K562 (cell line): ENCODE results near the gene ERBB4. TPM values are rescaled to one million over a fixed set of nuclear protein-coding genes. Genes with fewer than 3 reads are reported as not detected.

Source experiments
- ATAC-seq: fragments of 200-7000 bp; cut with Tn5 transposase; 3 replicates; pipeline ENCODE4 v1.9.1; 2020; ENCODE audit warnings: moderate library complexity
- BruUV-seq: library from RNA; stranded (reverse); fragments of 400-500 nt; replicated peaks from 2 replicates; lab custom pipeline; 2021; lab: Mats Ljungman, UMichigan
- CTCF ChIA-PET: fragments of 300-600 bp; formaldehyde crosslinking; extraction: SDS; loops from one replicate; lab custom pipeline; 2021; ENCODE audit warnings: low intra/inter-chr PET ratio; lab: Yijun Ruan, JAX
- POLR2A ChIA-PET: fragments of 300-600, 350-650 bp; sonication (Branson Sonifier 250); formaldehyde crosslinking; extraction: SDS; loops from one replicate; lab custom pipeline; 2021; ENCODE audit warnings: antibody characterized with exemption, inconsistent platforms; lab: Yijun Ruan, JAX
- DNase-seq, 4 experiments: peaks; one replicate each; pipeline versions ENCODE4 v3.0.0 to v3.0.0-alpha.2; 2011 to 2018; ENCODE audit warnings: low spot score in 3 of 4, mixed read lengths in 3 of 4; ENCODE audit errors: extremely low read depth in 1 of 4
- FAIRE-seq: peaks from 2 replicates; lab custom pipeline; 2011; peaks lifted over from hg19 to GRCh38; lab: Jason Lieb, UNC
- H2AFZ ChIP-seq: 2 replicates; pipeline ENCODE4 v1.6.0; 2011; ENCODE audit warnings: low read depth, low read length, control low read depth, inconsistent platforms
- H3K27ac ChIP-seq: fragments of 200-600 bp; 3 replicates; pipeline ENCODE4 v1.8.0; 2011; ENCODE audit warnings: low read depth, mild to moderate bottlenecking, control low read depth, inconsistent platforms, low read length, moderate library complexity, mixed read lengths; ENCODE audit errors: extremely low read depth
- H3K27me3 ChIP-seq, 2 experiments: fragments of 300-600 bp in 1 of 2; 2 replicates in 1 of 2; 3 replicates in 1 of 2; pipeline versions ENCODE4 v1.6.0 to v1.8.0; 2011; ENCODE audit warnings: inconsistent platforms in 2 of 2, low read length in 2 of 2, mild to moderate bottlenecking in 1 of 2, mixed read lengths in 1 of 2, moderate library complexity in 1 of 2; ENCODE audit not compliant: control insufficient read depth in 2 of 2, insufficient read depth in 2 of 2
- H3K36me3 ChIP-seq: fragments of 300-600 bp; 3 replicates; pipeline ENCODE4 v1.8.0; 2011; ENCODE audit warnings: mild to moderate bottlenecking, low read length, inconsistent platforms; ENCODE audit not compliant: control insufficient read depth, insufficient read depth
- H3K4me1 ChIP-seq, 2 experiments: fragments of 200-600 bp in 1 of 2; replicated peaks in 1 of 2; 2 replicates in 1 of 2; 3 replicates in 1 of 2; pipeline versions ENCODE4 v1.5.1 to v1.8.0; 2011; ENCODE audit warnings: inconsistent platforms in 2 of 2, low read length in 2 of 2, mild to moderate bottlenecking in 1 of 2, mixed read lengths in 1 of 2, moderate library complexity in 1 of 2; ENCODE audit not compliant: control insufficient read depth in 2 of 2, insufficient read depth in 2 of 2
- H3K4me2 ChIP-seq: 2 replicates; pipeline ENCODE4 v1.6.1; 2011; ENCODE audit warnings: low read length, control low read depth, inconsistent platforms, mixed read lengths; ENCODE audit not compliant: insufficient read depth
- H3K4me3 ChIP-seq: fragments of 200-600 bp; sonication (generic), shearing (Covaris generic); 2 replicates; pipeline ENCODE4 v1.5.1; 2016; ENCODE audit warnings: control low read depth, inconsistent platforms
- H3K79me2 ChIP-seq: fragments of 200-600 bp; 3 replicates; pipeline ENCODE4 v1.8.0; 2011; ENCODE audit warnings: low read length, inconsistent platforms; ENCODE audit not compliant: control insufficient read depth, insufficient read depth
- H3K9ac ChIP-seq, 2 experiments: 2 replicates each; pipeline versions ENCODE4 v1.6.0 to v1.6.1; 2011; ENCODE audit warnings: low read depth in 2 of 2, low read length in 2 of 2, control low read depth in 1 of 2, inconsistent platforms in 1 of 2, mild to moderate bottlenecking in 1 of 2, mixed read lengths in 1 of 2; ENCODE audit not compliant: insufficient read depth in 1 of 2
- H3K9me1 ChIP-seq: one replicate; pipeline ENCODE4 v1.6.0; 2011; ENCODE audit warnings: inconsistent platforms, mild to moderate bottlenecking, low read length, moderate library complexity; ENCODE audit not compliant: control insufficient read depth, insufficient read depth
- H3K9me3 ChIP-seq: replicated peaks from 2 replicates; pipeline ENCODE4 v1.5.1; 2011; ENCODE audit warnings: low read depth, low read length, inconsistent platforms; ENCODE audit not compliant: control insufficient read depth, insufficient read depth
- H4K20me1 ChIP-seq: replicated peaks from 2 replicates; pipeline ENCODE4 v1.6.1; 2011; ENCODE audit warnings: low read length, inconsistent platforms, mixed read lengths; ENCODE audit not compliant: control insufficient read depth, insufficient read depth
- ATF4 ChIP-seq: fragments of 450-650 bp; formaldehyde crosslinking; IDR thresholded peaks from 2 replicates; pipeline ENCODE4 v1.4.0; 2022; ENCODE audit warnings: mild to moderate bottlenecking, moderate library complexity
- CGGBP1 ChIP-seq: fragments of 250-450 bp; sonication (Bioruptor Pico); IDR thresholded peaks from 2 replicates; pipeline ENCODE4 v1.9.0; 2021; ENCODE audit warnings: mild to moderate bottlenecking
- EHMT2 ChIP-seq: fragments of 450-650 bp; IDR thresholded peaks from 2 replicates; pipeline ENCODE4 v1.6.1; 2018; ENCODE audit warnings: antibody characterized with exemption
- MAFG ChIP-seq: fragments of 450-650 bp; conservative IDR thresholded peaks from 2 replicates; pipeline ENCODE4 v1.6.1; 2016; ENCODE audit warnings: missing genetic modification characterization, missing compliant biosample characterization
- NKRF ChIP-seq: fragments of 450-650 bp; IDR thresholded peaks from 2 replicates; pipeline ENCODE4 v1.6.1; 2016; ENCODE audit warnings: borderline replicate concordance
- PTTG1 ChIP-seq: fragments of 450-650 bp; IDR thresholded peaks from 2 replicates; pipeline ENCODE4 v1.6.1; 2016; ENCODE audit warnings: low read depth, mild to moderate bottlenecking, missing genetic modification characterization, missing compliant biosample characterization
- RBM17 ChIP-seq: fragments of 200-400 bp; formaldehyde crosslinking; IDR thresholded peaks from 2 replicates; pipeline ENCODE4 v1.6.1; 2017; ENCODE audit warnings: low read depth, mild to moderate bottlenecking, low read length, borderline replicate concordance
- SMARCE1 ChIP-seq: fragments of 450-650 bp; IDR thresholded peaks from 2 replicates; pipeline ENCODE4 v1.7.1; 2016; ENCODE audit warnings: mild to moderate bottlenecking
- SRSF9 ChIP-seq: fragments of 200-400 bp; formaldehyde crosslinking; IDR thresholded peaks from 2 replicates; pipeline ENCODE4 v1.6.1; 2017; ENCODE audit warnings: low read depth, low read length, borderline replicate concordance
- TEAD2 ChIP-seq: fragments of 450-650 bp; IDR thresholded peaks from 2 replicates; pipeline ENCODE4 v1.6.1; 2016; ENCODE audit warnings: missing genetic modification characterization, control low read depth, missing compliant biosample characterization
- ZBTB7A ChIP-seq: IDR thresholded peaks from 2 replicates; pipeline ENCODE4 v1.6.1; 2011; ENCODE audit warnings: low read depth, mild to moderate bottlenecking, low read length, moderate library complexity, borderline replicate concordance; ENCODE audit not compliant: control insufficient read depth
- ZNF184 ChIP-seq: sonication (generic); formaldehyde crosslinking; IDR thresholded peaks from 2 replicates; pipeline ENCODE4 v1.5.0; 2020; ENCODE audit warnings: missing genetic modification reagents
- ZNF217 ChIP-seq: sonication (generic); formaldehyde crosslinking; IDR thresholded peaks from 2 replicates; pipeline ENCODE4 v1.8.0; 2022; ENCODE audit warnings: mild to moderate bottlenecking, missing genetic modification reagents
- ZNF253 ChIP-seq: fragments of 250-450 bp; sonication (Bioruptor Pico); conservative IDR thresholded peaks from 2 replicates; pipeline ENCODE4 v1.6.1; 2021; ENCODE audit warnings: mild to moderate bottlenecking
- WGBS: fragments of 100-300 bp; shearing (Covaris generic); methylation state at CpG from one replicate; pipeline ENCODE4 v1.1.6; 2016; ENCODE audit warnings: low coverage, mixed read lengths; ENCODE audit not compliant: insufficient coverage; ENCODE audit errors: missing lambda C conversion rate; 5-methylcytosine and 5-hydroxymethylcytosine counted together
- in situ Hi-C: fragments of 300-500 bp; cut with MboI; formaldehyde crosslinking; loops from 4 replicates; pipeline ENCODE4 v1.15.0; 2018; ENCODE audit warnings: inconsistent platforms, mixed read lengths
- intact Hi-C: fragments of 100-400 bp; cut with micrococcal nuclease; formaldehyde crosslinking; loops from 2 replicates; pipeline ENCODE4 v1.14.2; 2022
- polyA plus RNA-seq, 8 experiments: library from polyadenylated mRNA; depleted of rRNA in 4 of 8; stranded (reverse) in 5 of 8; unstranded in 3 of 8; fragments of >200 nt; fragmentation: Nextera tagmentation in 2 of 8; fragmentation: Illumina TruSeq in 1 of 8; extraction: Ambion mirVana in 2 of 8; extraction: Trizol in 1 of 8; gene quantifications; 2 replicates each; pipeline versions ENCODE4 v1.2.1 to v1.2.3, GENCODE V29; 2011 to 2014; ENCODE audit warnings: inconsistent platforms in 1 of 8, missing spikeins in 1 of 8
- total RNA-seq, 7 experiments: library from RNA; depleted of rRNA in 6 of 7; stranded (reverse); fragments of >200 nt in 6 of 7; fragmentation: Illumina TruSeq in 2 of 7; extraction: Trizol in 2 of 7; gene quantifications; 2 replicates each; pipeline versions ENCODE4 v1.2.1 to v1.2.3, GENCODE V29; 2011 to 2021; ENCODE audit warnings: low replicate concordance in 1 of 7

ERBB4 gene
- total and polyA plus RNA-seq, 9 of the 15 experiments (the other 6 are each of a cell fraction or from before 2014, with no cell fraction given), result not detected

DNA sequence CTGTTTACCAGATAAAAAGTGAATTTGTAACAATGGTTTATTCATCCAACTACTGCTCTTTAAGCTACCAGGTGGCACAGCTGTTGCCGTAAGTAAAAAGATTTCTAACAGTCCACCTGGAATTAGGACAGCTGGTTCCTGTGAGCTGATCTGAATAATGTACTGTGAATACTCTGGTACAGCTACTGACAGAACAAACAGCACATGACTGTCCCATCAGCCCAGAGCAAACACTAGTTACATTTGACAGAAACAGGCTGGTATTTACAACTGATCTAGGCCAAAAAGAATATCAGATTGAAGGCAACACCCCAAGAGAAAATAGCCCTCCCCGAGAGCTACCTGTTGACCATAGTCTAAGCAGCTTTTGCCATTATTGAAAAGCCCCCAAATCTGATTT lies 1141.8 kb downstream of the ERBB4 start:
- Histone ChIP-seq H3K9me1 (no peaks in the 10 kb centered on the region), H3K36me3 (no peaks in the 10 kb centered on the region), H2AFZ (no peak overlapping the region), H3K27me3 (no peaks in the 10 kb centered on the region), H4K20me1 (no peaks in the 10 kb centered on the region), H3K27ac (no peak overlapping the region), H3K9ac (no peak overlapping the region), H3K9me3 (no peaks in the 10 kb centered on the region), H3K4me3 (no peak overlapping the region), H3K4me2 (no peak overlapping the region), H3K4me1 (no peaks in the 10 kb centered on the region), H3K79me2 (no peaks in the 10 kb centered on the region)
- no peak for ATAC-seq
- no peak for DNase-seq
- BruUV-seq, result no TSS peak
- ChIA-PET POLR2A (no interaction called here), CTCF (no interaction called here)
- 0% methylated on average over 2 of the region's 2 CpGs for WGBS
- in situ Hi-C loops, result no loop called here
- FAIRE-seq, result no peak
- TF ChIP-seq ZNF184 (no peak), ZBTB7A (no peak), NKRF (no peak)
- intact Hi-C loops, result no loop called here

DNA sequence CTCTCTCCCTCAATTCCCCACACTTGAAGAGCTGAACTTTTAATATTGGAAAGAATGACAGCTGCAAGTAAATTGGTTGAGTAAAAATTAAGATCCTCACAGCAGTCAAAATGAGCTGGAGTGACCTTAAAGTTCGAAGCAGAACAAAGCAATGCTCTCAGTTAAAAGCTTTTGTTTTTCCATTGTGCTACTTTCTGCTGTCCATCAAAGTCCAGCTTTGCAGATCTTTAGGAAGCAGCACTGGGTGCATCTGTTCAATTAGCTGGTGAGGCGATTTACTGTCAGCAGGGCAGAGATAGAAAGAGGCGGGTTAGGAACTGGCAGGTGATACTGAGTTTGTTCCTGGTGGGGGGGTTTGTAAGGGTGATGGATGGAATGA lies 1147.4 kb downstream of the ERBB4 start:
- DNase-seq, result no peak
- no peaks in the 10 kb centered on the region for H3K79me2 ChIP-seq
- no peak for TF ChIP-seq ZNF217 (CRISPR knock-in tag)
- TF ChIP-seq SMARCE1, result no peak
- TF ChIP-seq ZNF253 (CRISPR knock-in tag), result no peak
- no peak for TF ChIP-seq PTTG1 (tag)
- no peak for TF ChIP-seq EHMT2
- no peak for TF ChIP-seq CGGBP1 (CRISPR knock-in tag)
- no peak for TF ChIP-seq TEAD2
- TF ChIP-seq SRSF9, result no peak
- no peak for TF ChIP-seq ATF4 (CRISPR knock-in tag)
- no peak for TF ChIP-seq RBM17
- TF ChIP-seq MAFG (tag), result no peak

More for the DNA sequence above, 1147.4 kb downstream of the ERBB4 start:
- no peaks in the 10 kb centered on the region for H3K9me1 ChIP-seq
- H4K20me1 ChIP-seq, result no peaks in the 10 kb centered on the region
- ATAC-seq, result no peak
- intact Hi-C loops (no loop called here), in situ Hi-C loops (no loop called here)
- no peak for FAIRE-seq
- H3K9ac ChIP-seq, result no peak overlapping the region
- no peak overlapping the region for H2AFZ ChIP-seq
- no peak overlapping the region for H3K4me3 ChIP-seq
- H3K27ac ChIP-seq, result no peak overlapping the region
- ChIA-PET POLR2A (no interaction called here), CTCF (no interaction called here)
- WGBS, result 5% methylated on average over 3 of the region's 3 CpGs
- BruUV-seq, result no TSS peak
- H3K9me3 ChIP-seq, result no peaks in the 10 kb centered on the region
- no peaks in the 10 kb centered on the region for H3K4me1 ChIP-seq
- H3K36me3 ChIP-seq, result no peaks in the 10 kb centered on the region
- H3K4me2 ChIP-seq, result no peak overlapping the region
- H3K27me3 ChIP-seq, result no peaks in the 10 kb centered on the region
